Mesothelial cell of epicardium (in vitro differentiated cells): ENCODE results near the gene ATP13A2. TPM values are rescaled to one million over a fixed set of nuclear protein-coding genes. Genes with fewer than 3 reads are reported as not detected.

ENCODE experiments used
- DNase-seq, 2 experiments: peaks; one replicate each; pipeline ENCODE4 v3.0.0; 2021; ENCODE audit warnings: low spot score in 2 of 2; ENCODE audit not compliant: unreplicated experiment in 2 of 2
- H3K27ac Mint-ChIP-seq: 2 replicates; pipeline ENCODE4 v1.8.0; 2021; ENCODE audit warnings: mixed read lengths
- H3K27me3 Mint-ChIP-seq: 2 replicates; pipeline ENCODE4 v1.8.0; 2021; ENCODE audit warnings: low read depth, mixed read lengths
- H3K36me3 Mint-ChIP-seq: 2 replicates; pipeline ENCODE4 v1.8.0; 2021; ENCODE audit warnings: mixed read lengths
- H3K4me1 Mint-ChIP-seq: 2 replicates; pipeline ENCODE4 v1.8.0; 2021; ENCODE audit warnings: mixed read lengths
- H3K4me3 Mint-ChIP-seq: 2 replicates; pipeline ENCODE4 v1.8.0; 2021; ENCODE audit warnings: mild to moderate bottlenecking, moderate library complexity, mixed read lengths
- H3K9me3 Mint-ChIP-seq: 2 replicates; pipeline ENCODE4 v1.8.0; 2021; ENCODE audit warnings: mixed read lengths
- total RNA-seq: library from RNA; stranded (reverse); gene quantifications from 3 replicates; pipeline ENCODE4 v1.2.1, GENCODE V29; 2021
- TF ChIP-seq, protein P1 (sequence below): fragments of 200-600 bp; sonication (generic); IDR thresholded peaks from one replicate; pipeline ENCODE4 v1.5.0; 2021; ENCODE audit warnings: antibody characterized with exemption; ENCODE audit not compliant: unreplicated experiment

The ATP13A2 gene
- total RNA-seq, 1 donor from 2014 or later, result 57.8 TPM

DNA sequence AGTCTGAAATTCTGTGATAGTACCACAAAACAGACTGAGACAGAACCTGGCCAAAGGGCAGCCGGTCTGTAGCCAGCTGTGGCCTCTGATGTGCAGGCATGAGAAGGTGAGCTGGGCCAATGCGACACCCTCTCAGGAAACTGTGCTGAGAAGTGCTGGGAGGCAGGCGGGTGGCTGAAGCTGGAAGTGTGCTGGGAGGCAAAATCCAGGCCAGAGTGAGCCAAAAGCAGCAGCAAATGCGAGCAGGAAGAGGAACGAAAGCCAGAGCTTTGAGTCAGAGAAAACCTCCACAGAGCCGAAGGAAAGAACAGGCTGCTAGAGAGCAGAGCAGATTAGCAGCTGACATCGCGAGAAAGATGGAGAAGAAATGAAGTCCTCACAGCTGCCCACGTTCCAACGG lies 10.2 kb upstream of the ATP13A2 start:
- Mint-ChIP-seq H3K4me1 (no peaks in the 10 kb centered on the region), H3K4me3 (no peak overlapping the region), H3K27ac (no peak overlapping the region), H3K27me3 (no peaks in the 10 kb centered on the region), H3K36me3 (peaks cover 30% of the 10 kb centered on the region), H3K9me3 (no peaks in the 10 kb centered on the region)
- no peak for DNase-seq
- TF ChIP-seq, protein P1, sequence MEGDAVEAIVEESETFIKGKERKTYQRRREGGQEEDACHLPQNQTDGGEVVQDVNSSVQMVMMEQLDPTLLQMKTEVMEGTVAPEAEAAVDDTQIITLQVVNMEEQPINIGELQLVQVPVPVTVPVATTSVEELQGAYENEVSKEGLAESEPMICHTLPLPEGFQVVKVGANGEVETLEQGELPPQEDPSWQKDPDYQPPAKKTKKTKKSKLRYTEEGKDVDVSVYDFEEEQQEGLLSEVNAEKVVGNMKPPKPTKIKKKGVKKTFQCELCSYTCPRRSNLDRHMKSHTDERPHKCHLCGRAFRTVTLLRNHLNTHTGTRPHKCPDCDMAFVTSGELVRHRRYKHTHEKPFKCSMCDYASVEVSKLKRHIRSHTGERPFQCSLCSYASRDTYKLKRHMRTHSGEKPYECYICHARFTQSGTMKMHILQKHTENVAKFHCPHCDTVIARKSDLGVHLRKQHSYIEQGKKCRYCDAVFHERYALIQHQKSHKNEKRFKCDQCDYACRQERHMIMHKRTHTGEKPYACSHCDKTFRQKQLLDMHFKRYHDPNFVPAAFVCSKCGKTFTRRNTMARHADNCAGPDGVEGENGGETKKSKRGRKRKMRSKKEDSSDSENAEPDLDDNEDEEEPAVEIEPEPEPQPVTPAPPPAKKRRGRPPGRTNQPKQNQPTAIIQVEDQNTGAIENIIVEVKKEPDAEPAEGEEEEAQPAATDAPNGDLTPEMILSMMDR, result no peak

DNA sequence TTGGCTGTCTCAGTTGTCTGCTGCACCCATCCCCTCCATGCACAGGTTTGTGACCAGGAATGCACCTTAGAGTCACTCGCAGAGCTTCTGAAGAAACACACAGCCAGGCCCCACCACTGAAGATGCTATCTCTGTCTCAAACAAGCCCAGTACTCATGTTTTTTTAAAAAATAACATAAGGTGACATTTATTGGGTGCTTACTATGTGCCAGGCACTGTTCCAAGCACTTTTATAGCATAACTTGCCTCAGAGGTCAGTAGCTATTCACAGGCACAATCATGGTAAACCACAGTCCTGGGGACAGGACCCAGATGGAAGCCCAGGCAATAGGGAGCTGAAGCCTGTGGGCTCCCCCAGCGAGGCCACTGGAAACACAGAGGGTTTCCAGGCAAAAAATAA lies 8.8 kb upstream of the ATP13A2 start:
- TF ChIP-seq, protein P1, result no peak
- Mint-ChIP-seq H3K9me3 (no peaks in the 10 kb centered on the region), H3K27me3 (no peaks in the 10 kb centered on the region), H3K4me1 (peaks cover 7% of the 10 kb centered on the region), H3K36me3 (peaks cover 31% of the 10 kb centered on the region), H3K4me3 (no peak overlapping the region), H3K27ac (no peak overlapping the region)
- no peak for DNase-seq

DNA sequence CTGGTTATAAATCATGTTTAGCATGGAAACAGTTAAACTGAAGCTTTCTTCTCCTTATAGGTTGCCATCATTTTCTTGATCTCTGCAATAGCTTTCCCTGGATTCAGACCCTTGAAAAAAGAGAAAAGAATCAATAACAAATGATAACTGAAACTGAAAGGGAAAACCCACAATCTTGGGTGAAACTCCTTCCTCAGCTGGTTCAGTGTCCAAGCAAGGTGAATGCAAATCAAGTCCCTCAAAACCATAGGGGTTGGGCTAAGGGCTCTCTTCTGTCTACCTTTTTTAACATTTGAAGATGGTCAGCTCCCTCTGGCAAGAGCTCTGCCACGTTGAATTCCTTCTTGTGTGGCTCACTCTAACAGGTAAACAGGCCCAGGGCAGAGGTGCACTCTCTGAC lies 7.1 kb upstream of the ATP13A2 start:
- H3K9me3 Mint-ChIP-seq, result no peaks in the 10 kb centered on the region
- H3K27me3 Mint-ChIP-seq, result no peaks in the 10 kb centered on the region
- TF ChIP-seq, protein P1, result no peak
- peaks cover 10% of the 10 kb centered on the region for H3K4me1 Mint-ChIP-seq
- peaks cover 30% of the 10 kb centered on the region for H3K36me3 Mint-ChIP-seq
- no peak overlapping the region for H3K4me3 Mint-ChIP-seq
- peak overlapping the region; percentile 13 for H3K27ac Mint-ChIP-seq
- DNase-seq, result no peak

DNA sequence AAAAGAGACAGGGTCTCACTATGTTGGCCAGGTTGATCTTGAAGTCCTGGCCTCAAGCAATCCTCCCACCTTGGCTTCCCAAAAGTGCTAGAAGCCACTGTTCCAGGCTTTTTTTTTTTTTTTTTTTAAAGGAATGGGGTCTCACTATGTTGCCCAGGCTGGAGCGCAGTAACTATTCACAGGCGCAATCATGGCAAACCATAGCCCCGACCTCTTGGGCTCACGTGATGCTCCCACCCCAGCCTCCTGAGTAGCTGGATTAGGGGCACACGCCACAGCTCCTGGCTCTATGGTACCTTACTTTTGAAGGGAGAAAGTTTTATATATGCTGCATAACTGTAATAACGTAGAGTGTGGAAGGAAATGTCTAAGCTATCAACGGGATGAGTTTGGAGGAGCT lies 5.7 kb upstream of the ATP13A2 start:
- no peak overlapping the region for H3K27ac Mint-ChIP-seq
- peaks cover 27% of the 10 kb centered on the region for H3K36me3 Mint-ChIP-seq
- H3K4me3 Mint-ChIP-seq, result no peak overlapping the region
- H3K4me1 Mint-ChIP-seq, result peaks cover 17% of the 10 kb centered on the region
- no peaks in the 10 kb centered on the region for H3K9me3 Mint-ChIP-seq
- no peak for DNase-seq
- no peaks in the 10 kb centered on the region for H3K27me3 Mint-ChIP-seq
- TF ChIP-seq, protein P1, result no peak

- DNase-seq, result no peak
- Mint-ChIP-seq H3K4me3 (no peak overlapping the region), H3K27me3 (no peaks in the 10 kb centered on the region), H3K27ac (peak overlapping the region; percentile 57), H3K4me1 (peaks cover 23% of the 10 kb centered on the region), H3K36me3 (peaks cover 24% of the 10 kb centered on the region), H3K9me3 (no peaks in the 10 kb centered on the region)
- TF ChIP-seq, protein P1, result no peak
Measured at GRCh38 chr1:17016317-17016661, 4.6 kb upstream of the ATP13A2 start.
